H1 (cell line): ENCODE measurements around the gene ASTN2.

Experiments used
- CEBPB ChIP-seq: IDR thresholded peaks from 2 replicates; pipeline ENCODE4 v1.6.1; 2012; ENCODE audit warnings: low read depth, low read length
- CTCF ChIP-seq, 3 experiments: IDR thresholded peaks; 1 replicate in 2 of 3; 2 replicates in 1 of 3; pipeline versions ENCODE4 v1.5.1 to v1.6.1; 2011; ENCODE audit warnings: low read length in 3 of 3, mild to moderate bottlenecking in 3 of 3, inconsistent platforms in 2 of 3, low read depth in 1 of 3, moderate library complexity in 1 of 3; ENCODE audit not compliant: insufficient read depth in 1 of 3; ENCODE audit errors: control extremely low read depth in 1 of 3
- FOSL1 ChIP-seq: IDR thresholded peaks from 2 replicates; pipeline ENCODE4 v1.6.1; 2011; ENCODE audit warnings: mild to moderate bottlenecking, low read depth, low read length, moderate library complexity; ENCODE audit not compliant: insufficient read depth
- JUND ChIP-seq: IDR thresholded peaks from 2 replicates; pipeline ENCODE4 v1.6.1; 2011; ENCODE audit warnings: mild to moderate bottlenecking, improper control_type of control experiment, low read length
- KDM1A ChIP-seq: fragments of 200-600, 300-600 bp; sonication (generic); IDR thresholded peaks from 2 replicates; pipeline ENCODE4 v1.7.1; 2016; ENCODE audit warnings: mild to moderate bottlenecking, low read length, borderline replicate concordance
- POU5F1 ChIP-seq: IDR thresholded peaks from 2 replicates; pipeline ENCODE4 v1.6.1; 2011; ENCODE audit warnings: low read depth, mild to moderate bottlenecking, low read length, moderate library complexity
- RAD21 ChIP-seq, 2 experiments: IDR thresholded peaks in 1 of 2; conservative IDR thresholded peaks in 1 of 2; 2 replicates each; pipeline ENCODE4 v1.6.1; 2011; ENCODE audit warnings: low read depth in 2 of 2, low read length in 2 of 2, improper control_type of control experiment in 1 of 2, inconsistent platforms in 1 of 2, mild to moderate bottlenecking in 1 of 2, moderate library complexity in 1 of 2

DNA sequence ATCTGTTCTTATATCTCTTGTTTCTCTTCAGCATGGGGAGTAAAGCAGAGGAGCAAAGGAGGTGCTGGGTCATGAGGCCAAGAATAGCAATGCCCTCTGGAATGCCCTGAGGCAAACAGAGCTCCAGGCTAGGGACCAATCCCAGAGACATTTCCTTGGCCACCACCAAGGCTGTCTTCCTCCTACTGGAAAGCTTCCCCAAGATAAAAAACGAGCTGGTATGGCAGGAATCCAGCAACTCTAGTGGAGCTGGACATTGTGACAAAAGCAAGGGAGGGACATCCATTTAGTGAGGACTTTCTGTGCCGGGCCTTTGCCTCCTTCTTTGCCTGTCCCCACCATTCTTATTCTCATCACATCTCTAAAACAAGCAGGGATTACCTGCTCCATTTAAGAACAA is 161.6 kb downstream of the ASTN2 start:
- no peak for TF ChIP-seq RAD21 (IDR thresholded peaks at IDR 0.05 in 1 of 2, conservative IDR thresholded peaks at IDR 0.05 in 1 of 2; ENCODE audit: low read depth in 2 of 2, low read length in 2 of 2)
- TF ChIP-seq FOSL1 = no peak
- TF ChIP-seq POU5F1 = no peak
- TF ChIP-seq CEBPB = no peak
- TF ChIP-seq JUND = no peak
- TF ChIP-seq KDM1A = no peak
- TF ChIP-seq CTCF (IDR thresholded peaks at IDR 0.05; ENCODE audit: control extremely low read depth in 1 of 3, insufficient read depth in 1 of 3, low read depth in 1 of 3, low read length in 3 of 3) = no peak
